ENCODE measurements around the gene DDR2. TPM values are rescaled to one million over a fixed set of nuclear protein-coding genes. Genes with fewer than 3 reads are reported as not detected.
"Not testable (repeated sequence)": the region's sequence is repeated elsewhere in the genome, so short reads cannot be mapped to it uniquely, and the experiment has no call there.

The DDR2 gene
- polyA plus RNA-seq, 4 donors = 17.5 to 91.3 (median 26.7) TPM

- not testable (repeated sequence) for DNase-seq (ENCODE audit: low read depth in 4 of 4, low spot score in 3 of 4)
Measured at GRCh38 chr1:162818666-162819065, 186.4 kb downstream of the DDR2 start.

GRCh38 chr1:162822391-162823200 is 190.3 kb downstream of the DDR2 start:
- peak in 2 of 4 donors; percentile 5 to 9 for DNase-seq (ENCODE audit: low read depth in 4 of 4, low spot score in 3 of 4)

- no peak for DNase-seq (ENCODE audit: low read depth in 4 of 4, low spot score in 3 of 4)
Measured at GRCh38 chr1:162823231-162823630, 191.0 kb downstream of the DDR2 start.

GRCh38 chr1:162823771-162824525 is 191.7 kb downstream of the DDR2 start:
- DNase-seq (ENCODE audit: low read depth in 4 of 4, low spot score in 3 of 4) = no peak

GRCh38 chr1:162829268-162829667 is 197.0 kb downstream of the DDR2 start:
- no peak for DNase-seq (ENCODE audit: low read depth in 4 of 4, low spot score in 3 of 4)

GRCh38 chr1:162832470-162832869 is 200.2 kb downstream of the DDR2 start:
- no peak for DNase-seq (ENCODE audit: low read depth in 4 of 4, low spot score in 3 of 4)

- DNase-seq (ENCODE audit: low read depth in 4 of 4, low spot score in 3 of 4) = no peak
Measured at GRCh38 chr1:162835157-162835899, 203.1 kb downstream of the DDR2 start.

Other genes starting within 250 kb of the DDR2 start
- gene SH2D1B, start 220.3 kb upstream of the DDR2 start, polyA plus RNA-seq (ENCODE audit: insufficient read length in 4 of 4) = under 1 TPM; 0.09 to 0.37 (median 0.21) TPM
- 10 to 100 TPM; 22.9 to 41.4 (median 39.2) TPM for gene UHMK1, start 134.6 kb upstream of the DDR2 start, polyA plus RNA-seq (ENCODE audit: insufficient read length in 4 of 4)
- 10 to 100 TPM; 33.2 to 48.2 (median 38.1) TPM for gene UAP1, start 70.7 kb upstream of the DDR2 start, polyA plus RNA-seq (ENCODE audit: insufficient read length in 4 of 4)
- 10 to 100 TPM in 3 of 4 donors, 1 to 10 TPM in 1; 8.5 to 27.1 (median 17.5) TPM for gene HSD17B7, start 158.2 kb downstream of the DDR2 start, polyA plus RNA-seq (ENCODE audit: insufficient read length in 4 of 4)
- not detected for gene CCDC190, start 228.7 kb downstream of the DDR2 start, polyA plus RNA-seq (ENCODE audit: insufficient read length in 4 of 4)

Data from left renal pelvis (tissue), 4 donors.